ENCODE measurements around the gene PARD3B.

DNA sequence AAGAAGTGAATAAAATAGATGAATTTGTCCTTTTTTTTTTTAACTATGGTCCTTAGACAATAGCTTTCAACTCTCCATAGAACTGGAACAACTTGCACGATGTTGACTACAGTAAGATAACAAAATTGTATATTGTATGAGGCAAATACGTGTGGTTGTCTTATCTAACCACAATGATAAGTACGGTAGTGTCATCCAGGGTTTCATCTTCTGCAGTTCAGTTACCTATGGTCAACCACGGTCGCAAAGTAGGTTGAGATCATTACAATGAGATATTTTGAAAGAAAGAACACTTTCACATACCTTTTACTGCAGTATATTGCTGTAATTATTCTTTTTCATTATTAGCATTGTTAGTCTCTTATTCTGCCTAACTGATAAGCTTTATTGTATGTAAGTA, 295.2 kb downstream of the PARD3B start:
- TF ChIP-seq, protein P1, sequence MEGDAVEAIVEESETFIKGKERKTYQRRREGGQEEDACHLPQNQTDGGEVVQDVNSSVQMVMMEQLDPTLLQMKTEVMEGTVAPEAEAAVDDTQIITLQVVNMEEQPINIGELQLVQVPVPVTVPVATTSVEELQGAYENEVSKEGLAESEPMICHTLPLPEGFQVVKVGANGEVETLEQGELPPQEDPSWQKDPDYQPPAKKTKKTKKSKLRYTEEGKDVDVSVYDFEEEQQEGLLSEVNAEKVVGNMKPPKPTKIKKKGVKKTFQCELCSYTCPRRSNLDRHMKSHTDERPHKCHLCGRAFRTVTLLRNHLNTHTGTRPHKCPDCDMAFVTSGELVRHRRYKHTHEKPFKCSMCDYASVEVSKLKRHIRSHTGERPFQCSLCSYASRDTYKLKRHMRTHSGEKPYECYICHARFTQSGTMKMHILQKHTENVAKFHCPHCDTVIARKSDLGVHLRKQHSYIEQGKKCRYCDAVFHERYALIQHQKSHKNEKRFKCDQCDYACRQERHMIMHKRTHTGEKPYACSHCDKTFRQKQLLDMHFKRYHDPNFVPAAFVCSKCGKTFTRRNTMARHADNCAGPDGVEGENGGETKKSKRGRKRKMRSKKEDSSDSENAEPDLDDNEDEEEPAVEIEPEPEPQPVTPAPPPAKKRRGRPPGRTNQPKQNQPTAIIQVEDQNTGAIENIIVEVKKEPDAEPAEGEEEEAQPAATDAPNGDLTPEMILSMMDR (conservative IDR thresholded peaks at IDR 0.05 in 1 of 2, IDR thresholded peaks at IDR 0.05 in 1 of 2; ENCODE audit: low read depth in 1 of 2, low read length in 2 of 2), result no peak
- no peak for TF ChIP-seq EZH2 (IDR thresholded peaks at IDR 0.05; ENCODE audit: low read length, missing control alignments)

Measured in fibroblast of lung (primary cell).